Measurements from ENCODE around the gene FLYWCH1.

FLYWCH1 gene

DNA sequence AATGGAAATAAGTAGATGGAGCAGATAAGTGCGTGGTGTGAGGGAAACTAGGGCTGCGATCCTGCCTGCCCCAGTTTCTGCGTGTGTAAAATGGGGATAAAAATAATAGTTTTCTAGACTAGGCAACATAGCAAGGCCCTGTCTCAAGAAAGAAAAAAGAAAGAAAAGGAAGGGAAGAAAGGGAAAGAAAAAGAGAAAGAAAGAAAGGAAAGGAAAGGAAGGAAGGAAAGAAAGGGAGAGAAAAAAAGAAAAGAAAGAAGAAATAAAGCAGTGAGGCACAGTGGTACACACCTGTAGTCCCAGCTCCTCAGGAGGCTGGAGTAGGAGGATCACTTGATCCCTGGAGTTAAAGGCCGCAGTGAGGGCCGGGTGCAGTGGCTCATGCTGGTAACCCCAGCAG is 70.7 kb downstream of the FLYWCH1 start:
- in situ Hi-C loops (cut with HindIII; ENCODE audit: low sequenced_read_pairs), result no loop called here
- DNase-seq (ENCODE audit: low read depth, low spot score), result no peak

DNA sequence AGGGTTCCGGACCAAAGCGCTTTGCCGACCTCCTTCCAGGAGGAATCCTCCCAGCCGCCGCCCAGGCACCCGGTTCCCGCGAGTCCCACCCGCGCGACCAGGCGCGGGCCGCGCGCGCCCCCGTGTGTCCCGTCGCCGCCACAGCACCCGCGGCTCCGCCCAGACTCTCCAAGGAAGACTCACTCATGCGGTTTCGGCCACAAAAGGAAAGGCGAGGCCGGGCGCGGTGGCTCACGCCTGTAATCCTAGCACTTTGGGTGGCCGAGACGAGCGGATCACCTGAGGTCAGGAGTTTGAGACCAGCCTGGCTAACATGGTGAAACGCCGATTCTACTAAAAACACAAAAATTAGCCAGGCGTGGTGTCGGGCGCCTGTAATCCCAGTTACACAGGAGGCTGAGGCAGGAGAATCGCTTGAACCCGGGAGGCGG is 72.0 kb downstream of the FLYWCH1 start:
- peak; percentile 80 for DNase-seq (ENCODE audit: low read depth, low spot score)
- TF ChIP-seq, protein P1, sequence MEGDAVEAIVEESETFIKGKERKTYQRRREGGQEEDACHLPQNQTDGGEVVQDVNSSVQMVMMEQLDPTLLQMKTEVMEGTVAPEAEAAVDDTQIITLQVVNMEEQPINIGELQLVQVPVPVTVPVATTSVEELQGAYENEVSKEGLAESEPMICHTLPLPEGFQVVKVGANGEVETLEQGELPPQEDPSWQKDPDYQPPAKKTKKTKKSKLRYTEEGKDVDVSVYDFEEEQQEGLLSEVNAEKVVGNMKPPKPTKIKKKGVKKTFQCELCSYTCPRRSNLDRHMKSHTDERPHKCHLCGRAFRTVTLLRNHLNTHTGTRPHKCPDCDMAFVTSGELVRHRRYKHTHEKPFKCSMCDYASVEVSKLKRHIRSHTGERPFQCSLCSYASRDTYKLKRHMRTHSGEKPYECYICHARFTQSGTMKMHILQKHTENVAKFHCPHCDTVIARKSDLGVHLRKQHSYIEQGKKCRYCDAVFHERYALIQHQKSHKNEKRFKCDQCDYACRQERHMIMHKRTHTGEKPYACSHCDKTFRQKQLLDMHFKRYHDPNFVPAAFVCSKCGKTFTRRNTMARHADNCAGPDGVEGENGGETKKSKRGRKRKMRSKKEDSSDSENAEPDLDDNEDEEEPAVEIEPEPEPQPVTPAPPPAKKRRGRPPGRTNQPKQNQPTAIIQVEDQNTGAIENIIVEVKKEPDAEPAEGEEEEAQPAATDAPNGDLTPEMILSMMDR (IDR thresholded peaks at IDR 0.05; ENCODE audit: low read depth, low read length), result peak; percentile 73
- H3K4me3 ChIP-seq (ENCODE audit: low read depth, low read length), result peak overlapping the region; percentile 29
- in situ Hi-C loops (cut with HindIII; ENCODE audit: low sequenced_read_pairs), result no loop called here

More for the DNA sequence above, 70.7 kb downstream of the FLYWCH1 start:
- H3K4me3 ChIP-seq (ENCODE audit: low read depth, low read length), result no peak overlapping the region
- TF ChIP-seq, protein P1 (IDR thresholded peaks at IDR 0.05; ENCODE audit: low read depth, low read length), result no peak

DNA sequence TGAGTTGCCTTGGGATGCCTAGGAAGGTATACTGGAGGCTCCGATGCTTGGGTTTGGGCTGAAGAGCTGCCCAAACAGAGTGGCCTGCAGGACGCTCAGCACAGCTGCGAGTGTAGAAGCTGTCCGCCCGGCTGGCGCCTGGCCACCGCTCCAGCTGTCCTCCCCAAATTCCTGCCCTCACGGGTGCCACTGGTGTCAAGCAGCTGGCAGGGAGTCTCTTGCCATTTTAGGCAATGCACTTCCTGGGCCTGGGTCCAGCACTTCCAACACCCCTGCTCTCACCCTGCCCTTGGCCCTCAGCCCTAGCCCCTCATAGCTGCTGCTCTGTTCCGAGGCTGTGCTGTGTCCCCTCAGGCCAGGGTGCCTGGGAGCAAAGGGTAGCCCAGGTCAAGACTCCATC is 73.7 kb downstream of the FLYWCH1 start:
- TF ChIP-seq, protein P1 (IDR thresholded peaks at IDR 0.05; ENCODE audit: low read depth, low read length), result no peak
- no peak overlapping the region for H3K4me3 ChIP-seq (ENCODE audit: low read depth, low read length)
- in situ Hi-C loops (cut with HindIII; ENCODE audit: low sequenced_read_pairs), result no loop called here
- DNase-seq (ENCODE audit: low read depth, low spot score), result no peak

DNA sequence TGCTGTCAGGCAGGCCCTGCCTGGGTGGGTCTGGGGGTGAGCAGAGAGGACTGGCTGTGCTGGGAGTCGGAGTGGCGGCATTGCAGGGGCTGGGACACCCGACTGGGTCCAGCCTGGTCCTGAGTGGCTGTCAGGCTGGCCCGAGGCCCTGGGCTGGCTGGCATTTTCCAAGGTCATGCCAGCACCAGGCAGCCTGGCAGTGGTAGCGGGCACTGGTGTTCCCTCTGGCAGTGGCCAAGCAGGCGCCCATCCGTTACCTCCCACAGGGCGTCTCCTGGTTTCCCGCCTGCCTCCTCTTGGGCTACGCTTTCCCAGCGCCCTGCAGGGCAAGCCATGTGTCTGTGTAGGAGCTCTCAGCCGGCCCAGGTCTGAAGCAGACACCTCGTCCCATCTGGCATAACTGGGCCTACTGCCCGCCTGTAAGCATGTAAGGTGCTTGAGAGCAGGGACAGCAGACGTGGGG is 74.2 kb downstream of the FLYWCH1 start:
- no peak for DNase-seq (ENCODE audit: low read depth, low spot score)
- H3K4me3 ChIP-seq (ENCODE audit: low read depth, low read length), result no peak overlapping the region
- TF ChIP-seq, protein P1 (IDR thresholded peaks at IDR 0.05; ENCODE audit: low read depth, low read length), result no peak
- in situ Hi-C loops (cut with HindIII; ENCODE audit: low sequenced_read_pairs), result no loop called here

DNA sequence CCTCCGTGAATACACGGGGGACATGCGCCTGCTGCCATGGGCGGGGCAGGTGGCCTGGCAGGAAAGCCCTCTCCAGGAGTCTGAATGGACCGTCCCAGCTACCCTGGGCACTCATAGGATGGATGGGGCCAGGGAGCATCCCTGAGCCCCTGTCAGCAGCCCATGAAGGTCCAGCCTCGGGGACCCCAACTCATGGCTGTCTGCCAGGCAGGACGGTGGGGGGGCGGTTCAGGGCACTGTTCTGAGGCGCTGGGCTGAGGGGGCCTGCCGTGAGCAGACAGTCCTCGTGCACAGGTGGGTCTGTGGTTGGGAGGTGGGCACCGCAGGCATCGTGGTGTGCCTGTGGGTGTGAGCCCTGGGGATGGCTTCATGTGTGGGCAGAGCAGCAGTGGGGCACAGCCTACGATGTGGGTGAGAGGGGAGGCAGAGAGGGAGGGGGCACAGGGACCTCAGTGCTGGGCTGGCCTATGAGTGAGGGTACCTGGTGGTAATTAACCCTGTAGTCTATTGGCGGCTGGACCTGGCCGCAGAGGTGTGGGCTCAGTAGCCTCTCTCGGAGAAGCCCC is 75.0 kb downstream of the FLYWCH1 start:
- in situ Hi-C loops (cut with HindIII; ENCODE audit: low sequenced_read_pairs), result no loop called here
- TF ChIP-seq, protein P1 (IDR thresholded peaks at IDR 0.05; ENCODE audit: low read depth, low read length), result no peak
- DNase-seq (ENCODE audit: low read depth, low spot score), result no peak
- H3K4me3 ChIP-seq (ENCODE audit: low read depth, low read length), result no peak overlapping the region

DNA sequence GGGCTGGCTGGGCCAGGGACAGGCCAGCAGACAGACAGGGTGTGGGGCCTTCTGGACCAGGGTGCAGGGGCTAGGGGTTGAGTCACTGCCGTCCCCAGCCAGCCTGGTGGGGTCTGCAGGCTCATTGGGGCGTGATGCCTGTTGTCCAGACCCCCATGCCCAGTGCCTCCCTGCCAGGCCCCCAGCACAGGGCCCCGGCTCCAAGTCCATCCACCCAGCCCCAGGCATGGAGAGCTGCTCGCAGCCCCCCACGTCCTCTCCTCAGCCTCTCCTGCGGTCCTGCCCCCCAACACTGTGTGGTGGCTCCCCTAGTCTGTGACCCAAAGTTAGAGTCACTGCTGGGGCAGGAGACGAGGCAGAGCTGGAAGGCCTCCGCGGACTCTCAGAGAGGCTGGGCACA is 75.6 kb downstream of the FLYWCH1 start:
- in situ Hi-C loops (cut with HindIII; ENCODE audit: low sequenced_read_pairs), result no loop called here
- DNase-seq (ENCODE audit: low read depth, low spot score), result no peak
- no peak overlapping the region for H3K4me3 ChIP-seq (ENCODE audit: low read depth, low read length)
- TF ChIP-seq, protein P1 (IDR thresholded peaks at IDR 0.05; ENCODE audit: low read depth, low read length), result no peak

Data from astrocyte of the spinal cord (primary cell).